Activated CD8-positive, alpha-beta T cell treated with anti-CD3 and anti-CD28 coated beads for 36 hours (primary cell): ENCODE data around the gene OSBPL1A. TPM values are rescaled to one million over a fixed set of nuclear protein-coding genes. Genes with fewer than 3 reads are reported as not detected.

Experiments
- ATAC-seq: fragments of 200-7000 bp; cut with Tn5 transposase; one replicate; pipeline ENCODE4 v1.10.0; 2021; ENCODE audit warnings: mild to moderate bottlenecking, moderate library complexity
- CTCF ChIA-PET: fragments of 350-600 bp; sonication (Branson Sonifier 250); formaldehyde crosslinking; loops from one replicate; lab custom pipeline; 2021; ENCODE audit warnings: antibody characterized with exemption; lab: Charles Lee
- POLR2A ChIA-PET: fragments of 350-600 bp; sonication (Branson Sonifier 250); formaldehyde crosslinking; loops from one replicate; lab custom pipeline; 2021; ENCODE audit warnings: antibody characterized with exemption; lab: Charles Lee
- DNase-seq: peaks from one replicate; pipeline ENCODE4 v3.0.0-alpha.2; 2020
- H3K27ac Mint-ChIP-seq: one replicate; pipeline ENCODE4 v1.8.0; 2021; ENCODE audit warnings: mild to moderate bottlenecking, mixed read lengths
- H3K27me3 Mint-ChIP-seq: one replicate; pipeline ENCODE4 v1.8.0; 2021; ENCODE audit warnings: mixed read lengths
- H3K36me3 Mint-ChIP-seq: one replicate; pipeline ENCODE4 v1.8.0; 2021; ENCODE audit warnings: low read depth, mixed read lengths
- H3K4me1 Mint-ChIP-seq: one replicate; pipeline ENCODE4 v1.8.0; 2021; ENCODE audit warnings: low read depth, mixed read lengths
- H3K4me3 Mint-ChIP-seq: one replicate; pipeline ENCODE4 v1.8.0; 2021; ENCODE audit warnings: mild to moderate bottlenecking, moderate library complexity, mixed read lengths
- H3K9me3 Mint-ChIP-seq: one replicate; pipeline ENCODE4 v1.8.0; 2021; ENCODE audit warnings: mixed read lengths
- CTCF ChIP-seq: fragments of 200-600 bp; IDR thresholded peaks from one replicate; pipeline ENCODE4 v1.8.0; 2022; ENCODE audit warnings: antibody characterized with exemption, mild to moderate bottlenecking
- intact Hi-C: fragments of 100-400 bp; cut with micrococcal nuclease; formaldehyde crosslinking; loops from one replicate; pipeline ENCODE4 v1.10.0; 2022
- total RNA-seq, 2 experiments: library from RNA; stranded (reverse); gene quantifications; one replicate each; pipeline ENCODE4 v1.2.3, GENCODE V29; 2021

The OSBPL1A gene
- total RNA-seq, 2 experiments from 2014 or later: 2.7 to 3.1 TPM

GRCh38 chr18:24181806-24182205 is 215.8 kb downstream of the OSBPL1A start:
- no peaks in the 10 kb centered on the region for H3K9me3 Mint-ChIP-seq
- intact Hi-C loops: no loop called here
- ChIA-PET POLR2A (no interaction called here), CTCF (interaction anchor here (1.0 kb wide), 1 partner anchor 9 kb away, joined by 3 read pairs; no protein-coding TSS in a partner anchor)
- TF ChIP-seq CTCF: no peak
- ATAC-seq: no peak
- H3K4me3 Mint-ChIP-seq: no peak overlapping the region
- H3K27me3 Mint-ChIP-seq: peaks cover 5% of the 10 kb centered on the region
- DNase-seq: no peak
- no peaks in the 10 kb centered on the region for H3K4me1 Mint-ChIP-seq
- no peaks in the 10 kb centered on the region for H3K36me3 Mint-ChIP-seq
- no peak overlapping the region for H3K27ac Mint-ChIP-seq

- ATAC-seq (no peak), DNase-seq (no peak)
- ChIA-PET CTCF (interaction anchor here (1.0 kb wide), 1 partner anchor 309 kb away, joined by 3 read pairs; no protein-coding TSS in a partner anchor), POLR2A (no interaction called here)
- intact Hi-C loops: no loop called here
- peaks cover 5% of the 10 kb centered on the region for H3K27me3 Mint-ChIP-seq
- no peak overlapping the region for H3K27ac Mint-ChIP-seq
- no peaks in the 10 kb centered on the region for H3K4me1 Mint-ChIP-seq
- no peak for TF ChIP-seq CTCF
- no peaks in the 10 kb centered on the region for H3K36me3 Mint-ChIP-seq
- no peak overlapping the region for H3K4me3 Mint-ChIP-seq
- H3K9me3 Mint-ChIP-seq: no peaks in the 10 kb centered on the region
Measured at GRCh38 chr18:24180048-24180447, 217.6 kb downstream of the OSBPL1A start.

- no peak for DNase-seq
- Mint-ChIP-seq H3K27ac (no peak overlapping the region), H3K9me3 (no peaks in the 10 kb centered on the region), H3K27me3 (no peaks in the 10 kb centered on the region), H3K36me3 (no peaks in the 10 kb centered on the region), H3K4me3 (no peak overlapping the region), H3K4me1 (no peaks in the 10 kb centered on the region)
- ChIA-PET CTCF (interaction anchor here (1.0 to 3.4 kb wide), 10 partner anchors 10 to 549 kb away, joined by 3 to 32 read pairs (median 4); no protein-coding TSS in a partner anchor), POLR2A (no interaction called here)
- intact Hi-C loops: loop anchor here (10.0 kb wide), 1 partner anchor 307 kb away; no protein-coding TSS in a partner anchor
- ATAC-seq: no peak
- no peak for TF ChIP-seq CTCF
Measured at GRCh38 chr18:24177499-24178133, 220.0 kb downstream of the OSBPL1A start.

GRCh38 chr18:24176727-24177416 is 220.8 kb downstream of the OSBPL1A start:
- intact Hi-C loops: loop anchor here (10.0 kb wide), 1 partner anchor 308 kb away; no protein-coding TSS in a partner anchor
- Mint-ChIP-seq H3K27me3 (no peaks in the 10 kb centered on the region), H3K9me3 (no peaks in the 10 kb centered on the region), H3K4me1 (no peaks in the 10 kb centered on the region), H3K4me3 (no peak overlapping the region), H3K27ac (no peak overlapping the region), H3K36me3 (no peaks in the 10 kb centered on the region)
- POLR2A ChIA-PET: no interaction called here
- ATAC-seq (peak; percentile 47), DNase-seq (peak; percentile 73)
- TF ChIP-seq CTCF: peak; percentile 70
- CTCF ChIA-PET: interaction anchor here (0.6 to 3.4 kb wide), 28 partner anchors 11 to 550 kb away, joined by 3 to 32 read pairs (median 4); no protein-coding TSS in a partner anchor

DNA sequence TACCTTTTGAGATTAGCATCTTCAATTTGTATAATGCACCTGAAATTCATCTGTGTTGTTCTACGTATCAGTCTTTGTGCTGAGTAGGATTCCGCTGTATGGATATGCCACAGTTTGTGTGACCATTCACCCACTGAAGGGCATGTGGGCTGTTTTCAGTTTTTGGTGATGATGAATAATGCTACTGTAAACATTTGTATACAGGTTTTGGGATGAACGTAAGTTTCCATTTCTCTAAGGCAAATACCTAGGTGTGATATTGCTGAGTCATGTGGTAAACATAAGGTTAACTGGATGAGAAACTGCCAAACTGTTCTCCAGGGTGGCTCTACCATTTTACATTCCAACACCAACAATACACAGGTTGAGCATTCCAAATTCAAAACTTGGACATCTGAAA is 223.6 kb downstream of the OSBPL1A start:
- intact Hi-C loops: loop anchor here (10.0 kb wide), 1 partner anchor 311 kb away; no protein-coding TSS in a partner anchor
- no peak overlapping the region for H3K27ac Mint-ChIP-seq
- H3K9me3 Mint-ChIP-seq: no peaks in the 10 kb centered on the region
- no peak overlapping the region for H3K4me3 Mint-ChIP-seq
- H3K27me3 Mint-ChIP-seq: no peaks in the 10 kb centered on the region
- ATAC-seq (no peak), DNase-seq (no peak)
- CTCF ChIA-PET: interaction anchor here (0.6 kb wide), 1 partner anchor 37 kb away, joined by 3 read pairs; no protein-coding TSS in a partner anchor
- no peaks in the 10 kb centered on the region for H3K4me1 Mint-ChIP-seq
- no peaks in the 10 kb centered on the region for H3K36me3 Mint-ChIP-seq
- TF ChIP-seq CTCF: no peak
- POLR2A ChIA-PET: no interaction called here
